HFF-Myc (cell line): ENCODE measurements around the gene CADM1.

Experiments used
- DNase-seq: peaks from one replicate; pipeline ENCODE4 v3.0.0-alpha.2; 2011; ENCODE audit warnings: low read depth; ENCODE audit errors: extremely low read depth
- H3K4me3 ChIP-seq: replicated peaks from 2 replicates; pipeline ENCODE4 v1.5.1; 2011; ENCODE audit warnings: low read depth, mild to moderate bottlenecking, control low read depth, low read length
- CTCF ChIP-seq: IDR thresholded peaks from 2 replicates; pipeline ENCODE4 v1.5.1; 2012; ENCODE audit warnings: mild to moderate bottlenecking, low read depth, low read length, control low read depth; ENCODE audit errors: missing control alignments

CADM1 gene

GRCh38 chr11:115213007-115213406, 291.2 kb downstream of the CADM1 start:
- no peak for TF ChIP-seq CTCF
- DNase-seq, result no peak
- no peak overlapping the region for H3K4me3 ChIP-seq

- DNase-seq, result no peak
- H3K4me3 ChIP-seq, result no peak overlapping the region
- no peak for TF ChIP-seq CTCF
Measured at GRCh38 chr11:115208808-115209259, 295.4 kb downstream of the CADM1 start.

- DNase-seq, result no peak
- TF ChIP-seq CTCF, result no peak
- no peak overlapping the region for H3K4me3 ChIP-seq
Measured at GRCh38 chr11:115207916-115208315, 296.3 kb downstream of the CADM1 start.

GRCh38 chr11:115207166-115207591, 297.0 kb downstream of the CADM1 start:
- H3K4me3 ChIP-seq, result no peak overlapping the region
- no peak for TF ChIP-seq CTCF
- DNase-seq, result no peak

- DNase-seq, result no peak
- no peak for TF ChIP-seq CTCF
- no peak overlapping the region for H3K4me3 ChIP-seq
Measured at GRCh38 chr11:115206365-115207022, 297.7 kb downstream of the CADM1 start.

GRCh38 chr11:115202900-115203552, 301.2 kb downstream of the CADM1 start:
- no peak for TF ChIP-seq CTCF
- H3K4me3 ChIP-seq, result no peak overlapping the region
- no peak for DNase-seq
